SK-N-MC (cell line): ENCODE results near the gene HACE1.

Source experiments
- DNase-seq: peaks from one replicate; pipeline ENCODE4 v3.0.0-alpha.2; 2011; ENCODE audit warnings: low read depth, low spot score
- H3K27ac ChIP-seq: fragments of 200-600 bp; sonication (generic); 2 replicates; pipeline ENCODE4 v1.5.1; 2016; ENCODE audit warnings: mixed run types
- H3K36me3 ChIP-seq: fragments of 200-600 bp; sonication (generic); 2 replicates; pipeline ENCODE4 v1.6.1; 2017; ENCODE audit warnings: antibody characterized with exemption, low read length, mixed read lengths; ENCODE audit not compliant: insufficient read depth
- H3K4me3 ChIP-seq: fragments of 200-600 bp; sonication (generic); 2 replicates; pipeline ENCODE4 v1.5.1; 2016
- H3K9ac ChIP-seq: fragments of 200-600 bp; sonication (generic); 2 replicates; pipeline ENCODE4 v1.8.0; 2017; ENCODE audit warnings: mixed run types, mixed read lengths; ENCODE audit not compliant: insufficient read length
- H3K9me3 ChIP-seq: fragments of 200-600 bp; sonication (generic); 2 replicates; pipeline ENCODE4 v1.6.1; 2017; ENCODE audit warnings: low read depth, mild to moderate bottlenecking, antibody characterized with exemption, low read length, moderate library complexity, mixed read lengths
- EZH2 ChIP-seq: fragments of 200-600 bp; sonication (generic); IDR thresholded peaks from one replicate; pipeline ENCODE4 v1.6.1; 2017; ENCODE audit warnings: antibody characterized with exemption
- FOXP2 ChIP-seq: optimal IDR thresholded peaks from 2 replicates; pipeline ENCODE3; 2011; ENCODE audit warnings: mild to moderate bottlenecking, moderate library complexity; ENCODE audit not compliant: insufficient read depth; ENCODE audit errors: extremely low read length, control extremely low read depth
- POLR2AphosphoS5 ChIP-seq: IDR thresholded peaks from 2 replicates; pipeline ENCODE4 v1.6.1; 2012; ENCODE audit warnings: mild to moderate bottlenecking, low read depth, low read length, borderline replicate concordance

HACE1 gene

GRCh38 chr6:104730450-104730849 lies 129.3 kb downstream of the HACE1 start:
- Histone ChIP-seq H3K27ac (peak overlapping the region; percentile 76), H3K4me3 (no peak overlapping the region), H3K9ac (no peak overlapping the region), H3K36me3 (peaks cover 11% of the 10 kb centered on the region), H3K9me3 (0 out of 2 replicates have a peak, but pooled peaks cover 4% of the 10 kb centered on the region)
- no peak for DNase-seq
- TF ChIP-seq EZH2 (no peak), FOXP2 (no peak)

- Histone ChIP-seq H3K27ac (peak overlapping the region; percentile 76), H3K36me3 (peaks cover 8% of the 10 kb centered on the region), H3K9ac (no peak overlapping the region), H3K9me3 (0 out of 2 replicates have a peak, but pooled peaks cover 4% of the 10 kb centered on the region), H3K4me3 (peak overlapping the region; percentile 26)
- TF ChIP-seq EZH2, result no peak
- TF ChIP-seq POLR2AphosphoS5, result no peak
- TF ChIP-seq FOXP2, result no peak
- DNase-seq, result no peak
Measured at GRCh38 chr6:104729433-104729832, 130.3 kb downstream of the HACE1 start.

- H3K4me3 ChIP-seq, result peak overlapping the region; percentile 66
- peaks cover 8% of the 10 kb centered on the region for H3K36me3 ChIP-seq
- peak overlapping the region; percentile 48 for H3K9ac ChIP-seq
- peak overlapping the region; percentile 89 for H3K27ac ChIP-seq
- no peak for TF ChIP-seq POLR2AphosphoS5
- no peak for TF ChIP-seq EZH2
- no peak for TF ChIP-seq FOXP2
- DNase-seq, result no peak
- 0 out of 2 replicates have a peak, but pooled peaks cover 4% of the 10 kb centered on the region for H3K9me3 ChIP-seq
Measured at GRCh38 chr6:104728448-104728847, 131.3 kb downstream of the HACE1 start.

GRCh38 chr6:104718672-104719071 lies 141.0 kb downstream of the HACE1 start:
- H3K36me3 ChIP-seq, result no peaks in the 10 kb centered on the region
- TF ChIP-seq EZH2, result no peak
- H3K9me3 ChIP-seq, result no peaks in the 10 kb centered on the region
- no peak overlapping the region for H3K4me3 ChIP-seq
- H3K9ac ChIP-seq, result no peak overlapping the region
- DNase-seq, result no peak
- no peak overlapping the region; the same call in 1 of the 2 replicates for H3K27ac ChIP-seq

GRCh38 chr6:104716858-104717257 lies 142.9 kb downstream of the HACE1 start:
- TF ChIP-seq FOXP2, result no peak
- Histone ChIP-seq H3K9ac (no peak overlapping the region), H3K4me3 (no peak overlapping the region), H3K36me3 (no peaks in the 10 kb centered on the region), H3K9me3 (no peaks in the 10 kb centered on the region), H3K27ac (no peak overlapping the region)
- DNase-seq, result no peak

- TF ChIP-seq EZH2 (no peak), FOXP2 (no peak), POLR2AphosphoS5 (no peak)
- DNase-seq, result no peak
- no peak overlapping the region for H3K9ac ChIP-seq
- no peaks in the 10 kb centered on the region for H3K9me3 ChIP-seq
- H3K27ac ChIP-seq, result no peak overlapping the region
- no peaks in the 10 kb centered on the region for H3K36me3 ChIP-seq
- H3K4me3 ChIP-seq, result no peak overlapping the region
Measured at GRCh38 chr6:104714796-104715195, 144.9 kb downstream of the HACE1 start.

GRCh38 chr6:104713982-104714381 lies 145.7 kb downstream of the HACE1 start:
- Histone ChIP-seq H3K36me3 (no peaks in the 10 kb centered on the region), H3K9ac (no peak overlapping the region), H3K4me3 (no peak overlapping the region), H3K27ac (no peak overlapping the region), H3K9me3 (0 out of 2 replicates have a peak, but pooled peaks cover 2% of the 10 kb centered on the region)
- TF ChIP-seq EZH2 (no peak), POLR2AphosphoS5 (no peak), FOXP2 (no peak)
- DNase-seq, result no peak

- H3K9me3 ChIP-seq, result peaks cover 6% of the 10 kb centered on the region; the same call in 1 of the 2 replicates
- H3K36me3 ChIP-seq, result no peaks in the 10 kb centered on the region
- H3K9ac ChIP-seq, result no peak overlapping the region
- no peak for DNase-seq
- no peak overlapping the region for H3K27ac ChIP-seq
- no peak for TF ChIP-seq EZH2
- TF ChIP-seq FOXP2, result no peak
- no peak for TF ChIP-seq POLR2AphosphoS5
- H3K4me3 ChIP-seq, result no peak overlapping the region
Measured at GRCh38 chr6:104711371-104711770, 148.3 kb downstream of the HACE1 start.

- no peak overlapping the region for H3K27ac ChIP-seq
- H3K4me3 ChIP-seq, result no peak overlapping the region
- TF ChIP-seq EZH2 (no peak), POLR2AphosphoS5 (no peak), FOXP2 (no peak)
- H3K36me3 ChIP-seq, result no peaks in the 10 kb centered on the region
- H3K9ac ChIP-seq, result no peak overlapping the region
- DNase-seq, result no peak
- peaks cover 6% of the 10 kb centered on the region; the same call in 1 of the 2 replicates for H3K9me3 ChIP-seq
Measured at GRCh38 chr6:104710543-104711335, 149.0 kb downstream of the HACE1 start.
